ENCODE results near the gene PHACTR2. TPM values are rescaled to one million over a fixed set of nuclear protein-coding genes. Genes with fewer than 3 reads are reported as not detected.

The PHACTR2 gene
- total and polyA plus RNA-seq, 2 of the 13 experiments (the other 11 are each of a cell fraction or from before 2014, with no cell fraction given) = 11.3 to 28.2 TPM

- TF ChIP-seq, protein P1, sequence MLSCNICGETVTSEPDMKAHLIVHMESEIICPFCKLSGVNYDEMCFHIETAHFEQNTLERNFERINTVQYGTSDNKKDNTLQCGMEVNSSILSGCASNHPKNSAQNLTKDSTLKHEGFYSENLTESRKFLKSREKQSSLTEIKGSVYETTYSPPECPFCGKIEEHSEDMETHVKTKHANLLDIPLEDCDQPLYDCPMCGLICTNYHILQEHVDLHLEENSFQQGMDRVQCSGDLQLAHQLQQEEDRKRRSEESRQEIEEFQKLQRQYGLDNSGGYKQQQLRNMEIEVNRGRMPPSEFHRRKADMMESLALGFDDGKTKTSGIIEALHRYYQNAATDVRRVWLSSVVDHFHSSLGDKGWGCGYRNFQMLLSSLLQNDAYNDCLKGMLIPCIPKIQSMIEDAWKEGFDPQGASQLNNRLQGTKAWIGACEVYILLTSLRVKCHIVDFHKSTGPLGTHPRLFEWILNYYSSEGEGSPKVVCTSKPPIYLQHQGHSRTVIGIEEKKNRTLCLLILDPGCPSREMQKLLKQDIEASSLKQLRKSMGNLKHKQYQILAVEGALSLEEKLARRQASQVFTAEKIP (CRISPR knock-in tag; IDR thresholded peaks at IDR 0.05; ENCODE audit: borderline replicate concordance) = no peak
- TF ChIP-seq ZNF776 (CRISPR knock-in tag; IDR thresholded peaks at IDR 0.05) = no peak
- no peak for TF ChIP-seq GABPA (IDR thresholded peaks at IDR 0.05; ENCODE audit: low read depth, low read length)
- no peak for TF ChIP-seq GABPA (CRISPR knock-in tag; IDR thresholded peaks at IDR 0.05; ENCODE audit: low read depth)
- TF ChIP-seq, protein P2, sequence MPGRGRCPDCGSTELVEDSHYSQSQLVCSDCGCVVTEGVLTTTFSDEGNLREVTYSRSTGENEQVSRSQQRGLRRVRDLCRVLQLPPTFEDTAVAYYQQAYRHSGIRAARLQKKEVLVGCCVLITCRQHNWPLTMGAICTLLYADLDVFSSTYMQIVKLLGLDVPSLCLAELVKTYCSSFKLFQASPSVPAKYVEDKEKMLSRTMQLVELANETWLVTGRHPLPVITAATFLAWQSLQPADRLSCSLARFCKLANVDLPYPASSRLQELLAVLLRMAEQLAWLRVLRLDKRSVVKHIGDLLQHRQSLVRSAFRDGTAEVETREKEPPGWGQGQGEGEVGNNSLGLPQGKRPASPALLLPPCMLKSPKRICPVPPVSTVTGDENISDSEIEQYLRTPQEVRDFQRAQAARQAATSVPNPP (CRISPR knock-in tag; IDR thresholded peaks at IDR 0.05) = no peak
- peak; percentile 36; the same call in 1 of the 2 replicates for TF ChIP-seq NFIC (IDR thresholded peaks at IDR 0.05; ENCODE audit: low read length)
- no peak for TF ChIP-seq SOX13 (IDR thresholded peaks at IDR 0.05)
- peak in 1 of 2 experiments; percentile 83; a peak in 2 of 4 replicates for TF ChIP-seq SOX13 (CRISPR knock-in tag; conservative IDR thresholded peaks at IDR 0.05 in 1 of 2, IDR thresholded peaks at IDR 0.05 in 1 of 2)
- no peak for TF ChIP-seq ZBTB42 (CRISPR knock-in tag; IDR thresholded peaks at IDR 0.05)
- peak in 1 of 2 experiments; percentile 48; a peak in 1 of 4 replicates for TF ChIP-seq EP300 (IDR thresholded peaks at IDR 0.05; ENCODE audit: low read depth in 2 of 2, low read length in 2 of 2)
- TF ChIP-seq EP300 (CRISPR knock-in tag; IDR thresholded peaks at IDR 0.05; ENCODE audit: borderline replicate concordance) = no peak
- TF ChIP-seq TAF15 (IDR thresholded peaks at IDR 0.05; ENCODE audit: low read depth, low read length, poor library complexity, severe bottlenecking) = no peak
- TF ChIP-seq ARID3A (IDR thresholded peaks at IDR 0.05; ENCODE audit: low read depth, low read length) = peak; percentile 52
- no peak for TF ChIP-seq HOXA7 (CRISPR knock-in tag; IDR thresholded peaks at IDR 0.05)
- TF ChIP-seq, protein P3, sequence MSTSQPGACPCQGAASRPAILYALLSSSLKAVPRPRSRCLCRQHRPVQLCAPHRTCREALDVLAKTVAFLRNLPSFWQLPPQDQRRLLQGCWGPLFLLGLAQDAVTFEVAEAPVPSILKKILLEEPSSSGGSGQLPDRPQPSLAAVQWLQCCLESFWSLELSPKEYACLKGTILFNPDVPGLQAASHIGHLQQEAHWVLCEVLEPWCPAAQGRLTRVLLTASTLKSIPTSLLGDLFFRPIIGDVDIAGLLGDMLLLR (CRISPR knock-in tag; IDR thresholded peaks at IDR 0.05) = no peak
- TF ChIP-seq ERF (CRISPR knock-in tag; IDR thresholded peaks at IDR 0.05) = no peak
- no peak for TF ChIP-seq ETV6 (CRISPR knock-in tag; conservative IDR thresholded peaks at IDR 0.05)
- TF ChIP-seq SALL2 (CRISPR knock-in tag; IDR thresholded peaks at IDR 0.05) = no peak
- no peak for TF ChIP-seq ATF6 (CRISPR knock-in tag; conservative IDR thresholded peaks at IDR 0.05)
- TF ChIP-seq KLF9 (CRISPR knock-in tag; IDR thresholded peaks at IDR 0.05; ENCODE audit: low read depth) = no peak
- TF ChIP-seq PHF20 (CRISPR knock-in tag; IDR thresholded peaks at IDR 0.05) = no peak
Measured at GRCh38 chr6:143655541-143655940, 22.2 kb upstream of the PHACTR2 start (continued).

Data from HepG2 (cell line).